OCI-LY1 (cell line): ENCODE data around the gene NMT2.

ENCODE experiments used
- H2AFZ ChIP-seq: fragments of 200-600 bp; sonication (generic), shearing (Covaris generic); 2 replicates; pipeline ENCODE4 v1.6.0; 2014; ENCODE audit warnings: antibody characterized with exemption, mild to moderate bottlenecking, low read length
- H3F3A ChIP-seq: fragments of 200-600 bp; sonication (generic), shearing (Covaris generic); 2 replicates; pipeline ENCODE4 v1.6.0; 2014; ENCODE audit warnings: mild to moderate bottlenecking, antibody characterized with exemption, low read length, moderate library complexity; ENCODE audit not compliant: insufficient read depth
- H3K27ac ChIP-seq: fragments of 200-600 bp; sonication (generic); 2 replicates; pipeline ENCODE4 v1.5.1; 2014; ENCODE audit warnings: low read length, mixed run types, mild to moderate bottlenecking, low read depth; ENCODE audit not compliant: poor library complexity, severe bottlenecking
- H3K27me3 ChIP-seq: fragments of 200-600 bp; sonication (generic); 2 replicates; pipeline ENCODE4 v1.6.0; 2014; ENCODE audit warnings: antibody characterized with exemption, mild to moderate bottlenecking, low read length, moderate library complexity; ENCODE audit not compliant: insufficient read depth
- H3K36me3 ChIP-seq: fragments of 200-600 bp; sonication (generic); 2 replicates; pipeline ENCODE4 v1.6.1; 2014; ENCODE audit warnings: mild to moderate bottlenecking, antibody characterized with exemption, low read length, moderate library complexity, mixed read lengths; ENCODE audit not compliant: insufficient read depth
- H3K4me1 ChIP-seq: fragments of 200-600 bp; sonication (generic); 2 replicates; pipeline ENCODE4 v1.5.1; 2014; ENCODE audit warnings: mild to moderate bottlenecking, low read length, moderate library complexity; ENCODE audit not compliant: insufficient read depth, severe bottlenecking
- H3K4me2 ChIP-seq: fragments of 200-600 bp; sonication (generic), shearing (Covaris generic); 2 replicates; pipeline ENCODE4 v1.6.1; 2014; ENCODE audit warnings: low read length
- H3K4me3 ChIP-seq: fragments of 200-600 bp; sonication (generic); 2 replicates; pipeline ENCODE4 v1.5.1; 2014; ENCODE audit warnings: low read length, low read depth, mild to moderate bottlenecking, mixed read lengths; ENCODE audit not compliant: poor library complexity, severe bottlenecking
- H3K79me2 ChIP-seq: fragments of 200-600 bp; shearing (Covaris generic); 2 replicates; pipeline ENCODE4 v1.6.1; 2016; ENCODE audit warnings: mixed run types, low read length, mixed read lengths; ENCODE audit not compliant: insufficient read depth
- H3K9ac ChIP-seq: fragments of 200-600 bp; sonication (generic), shearing (Covaris generic); 2 replicates; pipeline ENCODE4 v1.6.1; 2014; ENCODE audit warnings: mild to moderate bottlenecking, low read length, mixed read lengths
- H3K9me2 ChIP-seq: fragments of 200-600 bp; sonication (generic), shearing (Covaris generic); 2 replicates; pipeline ENCODE4 v1.6.1; 2014; ENCODE audit warnings: low read depth, mild to moderate bottlenecking, low read length, mixed read lengths
- H3K9me3 ChIP-seq: fragments of 200-600 bp; shearing (Covaris generic); 2 replicates; pipeline ENCODE4 v1.6.1; 2014; ENCODE audit warnings: low read length, mixed read lengths
- H4K20me1 ChIP-seq: fragments of 200-600 bp; sonication (generic), shearing (Covaris generic); 2 replicates; pipeline ENCODE4 v1.6.0; 2016; ENCODE audit warnings: mild to moderate bottlenecking, low read length; ENCODE audit not compliant: insufficient read depth
- EZH2 ChIP-seq: fragments of 200-600 bp; sonication (generic), shearing (Covaris generic); IDR thresholded peaks from 2 replicates; pipeline ENCODE4 v1.8.0; 2017; ENCODE audit warnings: borderline replicate concordance, mixed run types, mild to moderate bottlenecking, antibody characterized with exemption, low read length, moderate library complexity, mixed read lengths
- TF ChIP-seq, protein P1 (sequence below): fragments of 200-600 bp; sonication (generic), shearing (Covaris generic); IDR thresholded peaks from 2 replicates; pipeline ENCODE4 v1.5.1; 2017; ENCODE audit warnings: mild to moderate bottlenecking, antibody characterized with exemption, low read length, moderate library complexity, mixed read lengths

Gene NMT2

DNA sequence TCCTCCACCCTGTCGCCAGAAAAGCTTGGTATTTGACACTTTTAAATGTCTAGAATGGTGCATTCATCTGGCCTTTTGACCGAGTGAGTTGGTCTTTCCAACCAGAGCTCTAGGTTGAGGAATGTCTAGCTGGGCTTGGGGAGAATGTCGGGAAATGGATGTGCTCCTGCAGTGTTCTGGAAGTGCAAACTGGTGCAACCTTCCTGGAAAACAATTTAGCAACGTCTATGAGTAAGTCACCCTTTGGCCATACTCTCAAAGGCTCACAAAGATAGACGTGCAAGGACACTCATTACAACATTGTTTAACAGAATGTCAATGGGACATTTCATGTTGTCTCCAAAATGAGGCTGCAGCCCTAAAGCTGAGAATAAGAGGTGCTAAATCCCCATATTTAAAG lies 12.2 kb upstream of the NMT2 start:
- H3F3A ChIP-seq = no peaks in the 10 kb centered on the region
- H3K4me2 ChIP-seq = no peak overlapping the region
- no peaks in the 10 kb centered on the region for H3K9me2 ChIP-seq
- no peak overlapping the region for H3K27ac ChIP-seq
- H3K9ac ChIP-seq = no peak overlapping the region
- no peak overlapping the region for H3K4me3 ChIP-seq
- TF ChIP-seq, protein P1, sequence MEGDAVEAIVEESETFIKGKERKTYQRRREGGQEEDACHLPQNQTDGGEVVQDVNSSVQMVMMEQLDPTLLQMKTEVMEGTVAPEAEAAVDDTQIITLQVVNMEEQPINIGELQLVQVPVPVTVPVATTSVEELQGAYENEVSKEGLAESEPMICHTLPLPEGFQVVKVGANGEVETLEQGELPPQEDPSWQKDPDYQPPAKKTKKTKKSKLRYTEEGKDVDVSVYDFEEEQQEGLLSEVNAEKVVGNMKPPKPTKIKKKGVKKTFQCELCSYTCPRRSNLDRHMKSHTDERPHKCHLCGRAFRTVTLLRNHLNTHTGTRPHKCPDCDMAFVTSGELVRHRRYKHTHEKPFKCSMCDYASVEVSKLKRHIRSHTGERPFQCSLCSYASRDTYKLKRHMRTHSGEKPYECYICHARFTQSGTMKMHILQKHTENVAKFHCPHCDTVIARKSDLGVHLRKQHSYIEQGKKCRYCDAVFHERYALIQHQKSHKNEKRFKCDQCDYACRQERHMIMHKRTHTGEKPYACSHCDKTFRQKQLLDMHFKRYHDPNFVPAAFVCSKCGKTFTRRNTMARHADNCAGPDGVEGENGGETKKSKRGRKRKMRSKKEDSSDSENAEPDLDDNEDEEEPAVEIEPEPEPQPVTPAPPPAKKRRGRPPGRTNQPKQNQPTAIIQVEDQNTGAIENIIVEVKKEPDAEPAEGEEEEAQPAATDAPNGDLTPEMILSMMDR = no peak
- no peak for TF ChIP-seq EZH2
- no peak overlapping the region for H2AFZ ChIP-seq
- H3K27me3 ChIP-seq = no peaks in the 10 kb centered on the region
- H3K9me3 ChIP-seq = no peaks in the 10 kb centered on the region
- no peaks in the 10 kb centered on the region for H4K20me1 ChIP-seq
- H3K36me3 ChIP-seq = no peaks in the 10 kb centered on the region
- H3K4me1 ChIP-seq = no peaks in the 10 kb centered on the region
- H3K79me2 ChIP-seq = no peaks in the 10 kb centered on the region

DNA sequence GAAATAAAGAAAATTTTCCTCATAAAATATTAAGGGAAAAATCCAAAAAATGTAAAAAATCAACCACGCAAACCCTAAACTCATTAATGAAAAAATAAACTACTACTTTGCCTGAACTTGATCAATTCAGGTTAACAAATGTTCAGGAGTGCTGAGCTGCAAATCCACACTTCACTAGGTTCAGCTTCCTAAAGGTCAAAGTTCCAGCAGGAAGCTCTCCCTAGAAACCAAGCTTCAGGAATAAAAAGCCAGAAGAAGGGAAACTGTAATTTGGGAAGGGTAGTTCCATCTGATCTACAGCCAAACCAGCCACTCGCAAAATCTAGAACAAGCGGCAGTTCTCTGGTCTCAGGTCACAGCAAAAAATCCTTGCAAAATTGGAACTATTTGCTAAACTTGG lies 7.8 kb upstream of the NMT2 start:
- no peak for TF ChIP-seq EZH2
- TF ChIP-seq, protein P1 = no peak
- no peaks in the 10 kb centered on the region for H3F3A ChIP-seq

DNA sequence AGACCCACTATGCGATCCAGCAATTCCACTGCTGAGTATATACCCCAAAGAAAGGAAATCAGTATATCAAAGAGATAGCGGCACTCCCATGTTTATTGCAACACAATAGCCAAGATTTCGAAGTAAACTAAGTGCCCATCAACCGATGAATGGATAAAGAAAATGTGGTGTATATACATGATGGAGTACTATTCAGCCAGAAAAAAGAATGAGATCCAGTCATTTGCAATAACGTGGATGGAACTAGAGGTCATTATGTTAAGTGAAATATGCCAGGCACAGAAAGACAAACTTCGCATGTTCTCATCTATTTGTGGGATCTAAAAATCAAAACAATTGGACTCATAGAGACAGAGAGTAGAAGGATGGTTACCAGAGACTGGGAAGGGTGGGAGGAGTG lies 7.1 kb upstream of the NMT2 start:
- H3K4me3 ChIP-seq = no peak overlapping the region
- no peaks in the 10 kb centered on the region for H3K9me3 ChIP-seq
- no peaks in the 10 kb centered on the region for H3F3A ChIP-seq
- no peaks in the 10 kb centered on the region for H3K4me1 ChIP-seq
- no peaks in the 10 kb centered on the region for H3K9me2 ChIP-seq
- H3K36me3 ChIP-seq = no peaks in the 10 kb centered on the region
- no peak overlapping the region for H3K27ac ChIP-seq
- no peak overlapping the region for H2AFZ ChIP-seq
- TF ChIP-seq EZH2 = no peak
- TF ChIP-seq, protein P1 = no peak
- no peaks in the 10 kb centered on the region for H3K27me3 ChIP-seq
- no peak overlapping the region for H3K4me2 ChIP-seq
- H3K9ac ChIP-seq = no peak overlapping the region
- H4K20me1 ChIP-seq = no peaks in the 10 kb centered on the region
- no peaks in the 10 kb centered on the region for H3K79me2 ChIP-seq

More for the DNA sequence above, 7.8 kb upstream of the NMT2 start:
- no peak overlapping the region for H3K27ac ChIP-seq
- no peak overlapping the region for H3K4me2 ChIP-seq
- no peak overlapping the region for H3K9ac ChIP-seq
- no peaks in the 10 kb centered on the region for H4K20me1 ChIP-seq
- no peak overlapping the region for H3K4me3 ChIP-seq
- no peak overlapping the region for H2AFZ ChIP-seq
- H3K36me3 ChIP-seq = no peaks in the 10 kb centered on the region
- H3K9me3 ChIP-seq = no peaks in the 10 kb centered on the region
- no peaks in the 10 kb centered on the region for H3K4me1 ChIP-seq
- H3K27me3 ChIP-seq = no peaks in the 10 kb centered on the region
- H3K79me2 ChIP-seq = no peaks in the 10 kb centered on the region
- no peaks in the 10 kb centered on the region for H3K9me2 ChIP-seq
